GM12891 (cell line): Measurements from ENCODE around the gene NFE2.
"Not testable (repeated sequence)": the region's sequence is repeated elsewhere in the genome, so short reads cannot be mapped to it uniquely, and the experiment has no call there.

ENCODE experiments used
- DNase-seq: peaks from one replicate; pipeline ENCODE4 v3.0.0; 2011; ENCODE audit warnings: low spot score; ENCODE audit not compliant: insufficient read length
- FAIRE-seq: peaks from 2 replicates; lab custom pipeline; 2011; peaks lifted over from hg19 to GRCh38; lab: Jason Lieb, UNC
- PAX5 ChIP-seq: IDR thresholded peaks from 2 replicates; pipeline ENCODE4 v1.6.1; 2011; ENCODE audit warnings: low read length, moderate library complexity, mild to moderate bottlenecking; ENCODE audit not compliant: insufficient read depth, severe bottlenecking
- POLR2A ChIP-seq: IDR thresholded peaks from 2 replicates; pipeline ENCODE4 v1.6.1; 2011; ENCODE audit warnings: low read depth, low read length, control low read depth
- POLR2AphosphoS5 ChIP-seq: IDR thresholded peaks from 2 replicates; pipeline ENCODE4 v1.6.1; 2011; ENCODE audit warnings: low read depth, low read length, control low read depth
- POU2F2 ChIP-seq: IDR thresholded peaks from 2 replicates; pipeline ENCODE4 v1.6.1; 2011; ENCODE audit warnings: low read depth, mild to moderate bottlenecking, control low read depth, low read length, moderate library complexity
- SPI1 ChIP-seq: IDR thresholded peaks from 2 replicates; pipeline ENCODE4 v1.6.1; 2011; ENCODE audit warnings: low read depth, low read length, control low read depth
- TAF1 ChIP-seq: IDR thresholded peaks from 2 replicates; pipeline ENCODE4 v1.6.1; 2011; ENCODE audit warnings: low read depth, low read length, control low read depth

Gene NFE2

GRCh38 chr12:54331461-54331860 lies 30.6 kb upstream of the NFE2 start:
- TF ChIP-seq POLR2A, result no peak
- no peak for TF ChIP-seq POU2F2
- no peak for TF ChIP-seq POLR2AphosphoS5
- FAIRE-seq (no peak), DNase-seq (no peak)

- TF ChIP-seq POLR2AphosphoS5, result no peak
- no peak for TF ChIP-seq SPI1
- FAIRE-seq, result no peak
- no peak for DNase-seq
These were observed 29.6 kb upstream of the NFE2 start for GRCh38 chr12:54330442-54330841.

- FAIRE-seq (no peak), DNase-seq (no peak)
- no peak for TF ChIP-seq POLR2A
These were observed 28.9 kb upstream of the NFE2 start for GRCh38 chr12:54329759-54330158.

DNA sequence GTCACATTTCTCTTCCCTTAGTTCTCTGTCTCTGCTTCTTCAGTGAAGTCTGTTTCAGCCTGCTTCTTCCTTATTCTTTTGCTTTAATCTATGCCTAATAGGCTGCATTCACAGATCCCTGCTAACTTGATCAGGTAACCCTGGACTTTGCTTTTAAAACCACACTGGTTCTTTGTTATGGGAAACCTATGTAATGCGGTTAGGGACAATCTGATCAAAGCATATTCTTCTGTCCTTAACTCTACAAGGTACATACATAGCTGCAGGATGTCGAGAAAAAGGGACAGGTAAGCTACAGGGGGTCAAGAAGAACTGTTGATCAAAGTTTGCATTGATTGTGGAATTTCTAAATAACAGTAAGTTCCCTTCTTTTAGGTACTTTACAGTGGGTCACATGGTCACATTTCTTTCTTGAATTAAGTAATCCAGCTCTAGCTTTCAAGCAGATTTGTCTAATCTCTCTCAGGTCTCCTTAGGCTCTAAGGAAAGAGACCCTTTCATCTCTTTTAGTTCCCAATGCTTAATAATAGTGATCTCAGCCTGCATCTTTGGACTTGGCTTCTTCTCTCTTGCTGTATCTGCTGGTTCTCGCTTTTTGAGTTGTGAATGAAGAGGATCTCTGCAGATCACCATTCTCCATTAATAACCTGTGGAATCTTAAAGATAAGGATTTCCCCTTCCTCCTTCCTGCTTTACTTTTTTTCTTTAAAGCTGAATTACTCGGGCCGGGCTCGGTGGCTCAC lies 28.0 kb upstream of the NFE2 start:
- no peak for FAIRE-seq
- no peak for TF ChIP-seq POLR2A
- TF ChIP-seq POLR2AphosphoS5, result no peak
- TF ChIP-seq POU2F2, result no peak
- TF ChIP-seq SPI1, result no peak
- TF ChIP-seq TAF1, result no peak
- no peak for TF ChIP-seq PAX5
- DNase-seq, result no peak

DNA sequence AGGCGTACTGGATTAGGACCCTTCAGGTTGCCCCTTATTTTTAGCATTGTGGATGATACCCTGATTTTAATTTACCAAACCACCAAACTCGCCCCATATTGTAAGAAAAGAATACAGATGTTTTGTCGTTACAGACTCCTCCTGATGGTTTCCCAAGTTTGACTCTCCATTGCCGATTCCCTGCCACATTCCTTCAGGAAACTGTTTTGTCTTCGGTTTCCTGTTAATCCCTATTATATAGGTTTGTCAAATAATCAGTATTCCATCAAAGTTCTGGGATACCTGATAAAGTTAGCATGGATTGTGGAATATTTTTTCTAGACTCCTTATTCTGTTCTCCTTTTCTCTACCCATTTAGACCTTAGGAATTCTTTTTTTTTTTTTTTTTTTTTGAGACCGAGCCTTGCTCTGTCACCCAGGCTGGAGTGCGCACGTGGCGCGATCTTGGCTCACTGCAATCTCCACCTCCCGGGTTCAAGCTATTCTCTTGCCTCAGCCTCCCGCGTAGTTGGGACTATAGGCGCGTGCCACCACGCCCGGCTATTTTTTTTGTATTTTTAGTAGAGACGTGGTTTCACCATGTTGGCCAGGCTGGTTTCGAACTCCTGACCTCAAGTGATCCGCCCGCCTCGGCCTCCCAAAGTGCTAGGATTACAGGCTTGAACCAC lies 24.8 kb upstream of the NFE2 start:
- not testable (repeated sequence) for FAIRE-seq, DNase-seq

- TF ChIP-seq SPI1 (no peak), POLR2A (peak; percentile 86), POU2F2 (peak; percentile 52; the same call in 1 of the 2 replicates), TAF1 (peak; percentile 89), PAX5 (no peak), POLR2AphosphoS5 (peak; percentile 85)
- FAIRE-seq (peak; percentile 91), DNase-seq (peak; percentile 81)
These were observed 24.0 kb upstream of the NFE2 start, which contains the start of gene COPZ1 for GRCh38 chr12:54324617-54325441. Gene COPZ1, plus strand, starts transcription at chr12:54325131. Its CDS starts 33 bp downstream, at chr12:54325164.

GRCh38 chr12:54321363-54321762 lies 20.5 kb upstream of the NFE2 start:
- TF ChIP-seq SPI1, result no peak
- TF ChIP-seq TAF1, result no peak
- TF ChIP-seq POLR2A, result no peak
- TF ChIP-seq POLR2AphosphoS5, result no peak
- TF ChIP-seq POU2F2, result no peak
- TF ChIP-seq PAX5, result no peak
- DNase-seq (no peak), FAIRE-seq (no peak)

DNA sequence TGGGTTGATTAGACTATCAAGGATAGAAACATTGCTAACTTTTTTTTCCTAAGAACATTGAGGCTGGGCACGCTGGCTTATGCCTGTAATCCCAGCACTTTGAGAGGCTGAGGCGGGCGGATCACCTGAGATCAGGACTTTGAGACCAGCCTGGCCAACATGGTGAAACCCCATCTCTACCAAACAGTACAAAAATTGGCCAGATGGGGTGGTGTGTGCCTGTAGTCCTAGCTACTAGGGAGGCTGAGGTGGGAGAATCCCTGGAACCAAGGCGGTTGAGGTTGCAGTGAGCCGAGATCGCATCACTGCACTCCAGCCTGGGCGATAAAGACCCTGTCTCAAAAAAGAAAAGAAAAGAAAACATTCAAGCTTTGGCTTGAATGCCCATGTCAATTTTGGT lies 11.5 kb upstream of the NFE2 start:
- FAIRE-seq, DNase-seq: not testable (repeated sequence)

- DNase-seq (no peak), FAIRE-seq (no peak)
These were observed 10.2 kb upstream of the NFE2 start for GRCh38 chr12:54311051-54311450.

DNA sequence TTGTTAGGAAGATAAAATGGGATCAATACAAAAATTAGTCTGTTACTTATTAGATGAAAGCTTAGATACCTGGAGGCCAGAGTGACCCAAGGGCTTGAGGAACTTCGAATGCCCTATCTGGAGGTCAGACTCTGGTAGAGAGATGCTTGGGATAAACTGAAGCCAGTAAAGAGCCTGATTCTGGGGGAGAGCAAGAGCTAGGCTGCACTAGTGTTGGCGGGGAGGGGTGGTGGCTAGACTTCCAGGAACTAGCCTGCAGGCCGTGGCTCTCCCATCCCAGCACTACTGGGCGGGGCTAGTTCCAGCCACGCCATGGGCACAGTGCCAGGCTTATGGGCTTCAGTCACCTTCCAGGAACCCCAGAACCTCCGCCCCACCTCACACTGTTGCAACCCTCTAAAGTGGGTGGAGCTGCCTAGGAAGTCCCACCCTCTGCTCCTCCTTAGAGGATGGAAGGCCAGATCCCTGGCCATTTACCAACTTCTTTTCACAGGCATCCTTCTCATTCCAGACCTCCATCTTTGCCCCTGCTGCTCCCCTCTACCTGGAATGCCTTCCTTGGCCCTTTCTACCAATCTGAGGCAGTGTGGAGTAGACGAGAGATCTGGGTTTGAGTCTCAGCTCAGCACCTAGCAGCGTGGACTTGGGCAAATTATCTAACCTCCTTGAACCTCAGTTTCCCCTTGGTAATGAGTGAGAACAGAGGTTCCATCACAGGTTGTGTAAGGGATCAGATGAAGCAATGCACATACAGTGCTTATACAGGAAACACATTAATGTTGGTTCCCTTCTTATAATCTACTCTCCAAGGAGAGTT lies 6.3 kb upstream of the NFE2 start:
- no peak for FAIRE-seq
- no peak for DNase-seq
- no peak for TF ChIP-seq TAF1
- TF ChIP-seq POLR2A, result no peak
- TF ChIP-seq PAX5, result no peak
- no peak for TF ChIP-seq POU2F2
- TF ChIP-seq SPI1, result no peak

More at GRCh38 chr12:54311051-54311450, 10.2 kb upstream of the NFE2 start:
- no peak for TF ChIP-seq TAF1
- TF ChIP-seq POLR2AphosphoS5, result no peak
- no peak for TF ChIP-seq SPI1
- no peak for TF ChIP-seq POU2F2
- no peak for TF ChIP-seq PAX5
- TF ChIP-seq POLR2A, result no peak
